RWPE2 (cell line): ENCODE measurements around the gene EIF4A3.
A peak's percentile ranks its signal among the peaks of the same experiment; 100 is the strongest.
"Not testable (repeated sequence)": the region's sequence is repeated elsewhere in the genome, so short reads cannot be mapped to it uniquely, and the experiment has no call there.

Source experiments
- ATAC-seq: fragments of 200-7000 bp; cut with Tn5 transposase; 3 replicates; pipeline ENCODE4 v1.9.1; 2021; ENCODE audit warnings: low read depth
- DNase-seq: peaks from one replicate; pipeline ENCODE4 v3.0.0-alpha.2; 2020; ENCODE audit warnings: low spot score
- H3K27ac ChIP-seq: fragments of 450-650 bp; 2 replicates; pipeline ENCODE4 v1.5.1; 2017; ENCODE audit warnings: mild to moderate bottlenecking; ENCODE audit not compliant: poor library complexity, severe bottlenecking
- H3K27me3 ChIP-seq: fragments of 250-450 bp; sonication (Bioruptor Pico); 2 replicates; pipeline ENCODE4 v1.5.1; 2021; ENCODE audit warnings: mild to moderate bottlenecking, moderate library complexity; ENCODE audit not compliant: insufficient read depth, poor library complexity, severe bottlenecking
- H3K36me3 ChIP-seq: fragments of 250-450 bp; sonication (Bioruptor Pico); 2 replicates; pipeline ENCODE4 v1.5.1; 2020; ENCODE audit warnings: low read depth, mild to moderate bottlenecking, moderate library complexity
- H3K4me1 ChIP-seq: fragments of 250-450 bp; sonication (Bioruptor Pico); 2 replicates; pipeline ENCODE4 v1.5.1; 2021; ENCODE audit warnings: mild to moderate bottlenecking, moderate library complexity; ENCODE audit not compliant: insufficient read depth, poor library complexity, severe bottlenecking
- H3K4me3 ChIP-seq: fragments of 250-450 bp; sonication (Bioruptor Pico); 2 replicates; pipeline ENCODE4 v1.5.1; 2021; ENCODE audit warnings: mild to moderate bottlenecking, moderate library complexity; ENCODE audit not compliant: severe bottlenecking
- H3K9me3 ChIP-seq: fragments of 250-450 bp; sonication (Bioruptor Pico); 2 replicates; pipeline ENCODE4 v1.5.1; 2021; ENCODE audit warnings: mild to moderate bottlenecking, moderate library complexity; ENCODE audit not compliant: severe bottlenecking
- CTCF ChIP-seq: fragments of 450-650 bp; IDR thresholded peaks from one replicate; pipeline ENCODE4 v1.5.1; 2017; ENCODE audit warnings: mild to moderate bottlenecking, moderate library complexity; ENCODE audit not compliant: poor library complexity, severe bottlenecking

The EIF4A3 gene

GRCh38 chr17:80160536-80160935, 13.6 kb upstream of the EIF4A3 start:
- no peak for TF ChIP-seq CTCF
- H3K27ac ChIP-seq, result no peak overlapping the region
- H3K4me3 ChIP-seq, result no peak overlapping the region
- DNase-seq (no peak), ATAC-seq (no peak)
- no peaks in the 10 kb centered on the region for H3K36me3 ChIP-seq
- H3K9me3 ChIP-seq, result peaks cover 3% of the 10 kb centered on the region
- no peaks in the 10 kb centered on the region for H3K27me3 ChIP-seq
- H3K4me1 ChIP-seq, result no peaks in the 10 kb centered on the region

DNA sequence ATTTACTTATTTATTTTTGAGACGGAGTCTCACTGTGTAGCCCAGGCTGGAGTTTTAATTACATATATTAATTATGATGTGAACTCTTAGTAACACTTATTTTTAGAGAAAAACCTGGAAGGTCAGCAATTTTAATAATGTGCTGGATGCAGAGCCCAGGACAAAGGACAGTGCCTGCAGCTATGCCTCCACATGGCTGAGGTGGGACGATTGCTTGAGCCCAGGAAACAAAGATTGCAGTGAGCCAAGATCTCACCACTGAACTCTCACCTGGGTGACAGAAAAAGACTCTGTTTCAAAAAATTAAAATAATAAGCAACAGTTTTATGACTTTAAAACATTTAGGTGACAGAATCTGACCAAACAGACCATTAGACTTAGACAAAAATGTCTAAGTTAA, 11.9 kb upstream of the EIF4A3 start:
- Histone ChIP-seq H3K27me3 (no peaks in the 10 kb centered on the region), H3K9me3 (peaks cover 6% of the 10 kb centered on the region), H3K36me3 (no peaks in the 10 kb centered on the region), H3K4me1 (no peaks in the 10 kb centered on the region), H3K27ac (no peak overlapping the region), H3K4me3 (no peak overlapping the region)
- TF ChIP-seq CTCF, result no peak
- ATAC-seq (no peak), DNase-seq (no peak)

DNA sequence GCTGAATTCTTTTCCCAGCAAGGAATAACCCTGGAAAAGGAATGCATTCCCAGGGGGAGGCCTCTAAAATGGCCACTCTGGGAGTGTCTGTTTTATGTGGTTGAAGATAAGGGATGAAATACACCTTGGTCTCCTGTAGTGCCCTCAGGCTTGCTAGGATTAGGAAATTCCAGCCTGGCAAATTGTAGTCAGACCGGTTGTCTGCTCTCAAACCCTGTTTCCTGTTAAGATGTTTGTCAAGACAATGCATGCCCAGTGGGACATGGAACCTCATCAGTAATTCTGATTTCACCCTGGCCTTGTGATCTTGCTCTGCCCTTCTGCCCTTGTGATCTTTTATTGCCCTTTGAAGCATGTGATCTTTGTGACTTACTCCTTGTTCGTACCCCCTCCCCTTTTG, 8.7 kb upstream of the EIF4A3 start:
- not testable (repeated sequence) for H3K9me3 ChIP-seq, H3K36me3 ChIP-seq, H3K27ac ChIP-seq, ATAC-seq, DNase-seq, H3K4me3 ChIP-seq, H3K27me3 ChIP-seq, H3K4me1 ChIP-seq

GRCh38 chr17:80154166-80154565, 7.2 kb upstream of the EIF4A3 start:
- DNase-seq, result no peak
- H3K4me3 ChIP-seq, result no peak overlapping the region
- no peak for TF ChIP-seq CTCF
- no peak overlapping the region for H3K27ac ChIP-seq
- no peaks in the 10 kb centered on the region for H3K36me3 ChIP-seq
- H3K27me3 ChIP-seq, result no peaks in the 10 kb centered on the region
- H3K9me3 ChIP-seq, result peaks cover 6% of the 10 kb centered on the region
- no peak for ATAC-seq
- no peaks in the 10 kb centered on the region for H3K4me1 ChIP-seq

GRCh38 chr17:80153004-80153403, 6.1 kb upstream of the EIF4A3 start:
- no peak for ATAC-seq
- peaks cover 6% of the 10 kb centered on the region for H3K9me3 ChIP-seq
- no peaks in the 10 kb centered on the region for H3K27me3 ChIP-seq
- no peak for TF ChIP-seq CTCF
- DNase-seq, result peak; percentile 7
- no peaks in the 10 kb centered on the region for H3K36me3 ChIP-seq
- H3K4me3 ChIP-seq, result no peak overlapping the region
- H3K4me1 ChIP-seq, result no peaks in the 10 kb centered on the region
- H3K27ac ChIP-seq, result no peak overlapping the region
